ENCODE results near the gene XKR7.

Gene XKR7

DNA sequence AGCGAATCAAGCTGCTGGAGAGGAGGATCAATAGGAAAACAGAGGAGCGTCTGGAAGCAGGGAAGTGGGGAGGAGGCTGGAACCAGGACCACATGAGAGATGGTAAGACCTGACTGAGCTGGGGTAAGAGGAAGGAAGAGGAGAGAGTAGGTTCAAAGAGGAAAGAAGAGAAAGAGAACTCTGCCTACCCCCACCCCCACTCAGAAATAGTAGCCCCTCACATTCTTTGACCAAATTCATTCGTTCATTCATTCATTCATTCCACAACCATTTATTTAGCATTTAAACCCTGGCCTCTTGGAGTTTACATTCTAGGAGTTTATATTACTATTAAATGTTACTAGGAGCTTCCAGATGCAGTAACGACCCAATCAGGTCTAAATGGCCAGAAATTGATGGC, 68.3 kb downstream of the XKR7 start:
- no peak for TF ChIP-seq ZC3H10 (CRISPR knock-in tag; IDR thresholded peaks at IDR 0.05)
- TF ChIP-seq PPARA (CRISPR knock-in tag; IDR thresholded peaks at IDR 0.05; ENCODE audit: borderline replicate concordance): no peak
- TF ChIP-seq ZNF8 (CRISPR knock-in tag; IDR thresholded peaks at IDR 0.05): no peak
- TF ChIP-seq TOX (CRISPR knock-in tag; IDR thresholded peaks at IDR 0.05; ENCODE audit: borderline replicate concordance): no peak
- no peak for TF ChIP-seq GLIS3 (CRISPR knock-in tag; IDR thresholded peaks at IDR 0.05)
- TF ChIP-seq ZNF70 (CRISPR knock-in tag; IDR thresholded peaks at IDR 0.05): no peak
- TF ChIP-seq OSR1 (CRISPR knock-in tag; IDR thresholded peaks at IDR 0.05): no peak
- no peak for TF ChIP-seq BACH2 (CRISPR knock-in tag; IDR thresholded peaks at IDR 0.05; ENCODE audit: borderline replicate concordance)
- TF ChIP-seq, protein P1, sequence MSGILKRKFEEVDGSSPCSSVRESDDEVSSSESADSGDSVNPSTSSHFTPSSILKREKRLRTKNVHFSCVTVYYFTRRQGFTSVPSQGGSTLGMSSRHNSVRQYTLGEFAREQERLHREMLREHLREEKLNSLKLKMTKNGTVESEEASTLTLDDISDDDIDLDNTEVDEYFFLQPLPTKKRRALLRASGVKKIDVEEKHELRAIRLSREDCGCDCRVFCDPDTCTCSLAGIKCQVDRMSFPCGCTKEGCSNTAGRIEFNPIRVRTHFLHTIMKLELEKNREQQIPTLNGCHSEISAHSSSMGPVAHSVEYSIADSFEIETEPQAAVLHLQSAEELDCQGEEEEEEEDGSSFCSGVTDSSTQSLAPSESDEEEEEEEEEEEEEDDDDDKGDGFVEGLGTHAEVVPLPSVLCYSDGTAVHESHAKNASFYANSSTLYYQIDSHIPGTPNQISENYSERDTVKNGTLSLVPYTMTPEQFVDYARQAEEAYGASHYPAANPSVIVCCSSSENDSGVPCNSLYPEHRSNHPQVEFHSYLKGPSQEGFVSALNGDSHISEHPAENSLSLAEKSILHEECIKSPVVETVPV (CRISPR knock-in tag; IDR thresholded peaks at IDR 0.05): no peak
- TF ChIP-seq ISL1 (CRISPR knock-in tag; IDR thresholded peaks at IDR 0.05): no peak
- TF ChIP-seq ESRRG (CRISPR knock-in tag; IDR thresholded peaks at IDR 0.05): no peak
- TF ChIP-seq, protein P2, sequence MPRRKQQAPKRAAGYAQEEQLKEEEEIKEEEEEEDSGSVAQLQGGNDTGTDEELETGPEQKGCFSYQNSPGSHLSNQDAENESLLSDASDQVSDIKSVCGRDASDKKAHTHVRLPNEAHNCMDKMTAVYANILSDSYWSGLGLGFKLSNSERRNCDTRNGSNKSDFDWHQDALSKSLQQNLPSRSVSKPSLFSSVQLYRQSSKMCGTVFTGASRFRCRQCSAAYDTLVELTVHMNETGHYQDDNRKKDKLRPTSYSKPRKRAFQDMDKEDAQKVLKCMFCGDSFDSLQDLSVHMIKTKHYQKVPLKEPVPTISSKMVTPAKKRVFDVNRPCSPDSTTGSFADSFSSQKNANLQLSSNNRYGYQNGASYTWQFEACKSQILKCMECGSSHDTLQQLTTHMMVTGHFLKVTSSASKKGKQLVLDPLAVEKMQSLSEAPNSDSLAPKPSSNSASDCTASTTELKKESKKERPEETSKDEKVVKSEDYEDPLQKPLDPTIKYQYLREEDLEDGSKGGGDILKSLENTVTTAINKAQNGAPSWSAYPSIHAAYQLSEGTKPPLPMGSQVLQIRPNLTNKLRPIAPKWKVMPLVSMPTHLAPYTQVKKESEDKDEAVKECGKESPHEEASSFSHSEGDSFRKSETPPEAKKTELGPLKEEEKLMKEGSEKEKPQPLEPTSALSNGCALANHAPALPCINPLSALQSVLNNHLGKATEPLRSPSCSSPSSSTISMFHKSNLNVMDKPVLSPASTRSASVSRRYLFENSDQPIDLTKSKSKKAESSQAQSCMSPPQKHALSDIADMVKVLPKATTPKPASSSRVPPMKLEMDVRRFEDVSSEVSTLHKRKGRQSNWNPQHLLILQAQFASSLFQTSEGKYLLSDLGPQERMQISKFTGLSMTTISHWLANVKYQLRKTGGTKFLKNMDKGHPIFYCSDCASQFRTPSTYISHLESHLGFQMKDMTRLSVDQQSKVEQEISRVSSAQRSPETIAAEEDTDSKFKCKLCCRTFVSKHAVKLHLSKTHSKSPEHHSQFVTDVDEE (CRISPR knock-in tag; IDR thresholded peaks at IDR 0.05): no peak
- TF ChIP-seq, protein P3, sequence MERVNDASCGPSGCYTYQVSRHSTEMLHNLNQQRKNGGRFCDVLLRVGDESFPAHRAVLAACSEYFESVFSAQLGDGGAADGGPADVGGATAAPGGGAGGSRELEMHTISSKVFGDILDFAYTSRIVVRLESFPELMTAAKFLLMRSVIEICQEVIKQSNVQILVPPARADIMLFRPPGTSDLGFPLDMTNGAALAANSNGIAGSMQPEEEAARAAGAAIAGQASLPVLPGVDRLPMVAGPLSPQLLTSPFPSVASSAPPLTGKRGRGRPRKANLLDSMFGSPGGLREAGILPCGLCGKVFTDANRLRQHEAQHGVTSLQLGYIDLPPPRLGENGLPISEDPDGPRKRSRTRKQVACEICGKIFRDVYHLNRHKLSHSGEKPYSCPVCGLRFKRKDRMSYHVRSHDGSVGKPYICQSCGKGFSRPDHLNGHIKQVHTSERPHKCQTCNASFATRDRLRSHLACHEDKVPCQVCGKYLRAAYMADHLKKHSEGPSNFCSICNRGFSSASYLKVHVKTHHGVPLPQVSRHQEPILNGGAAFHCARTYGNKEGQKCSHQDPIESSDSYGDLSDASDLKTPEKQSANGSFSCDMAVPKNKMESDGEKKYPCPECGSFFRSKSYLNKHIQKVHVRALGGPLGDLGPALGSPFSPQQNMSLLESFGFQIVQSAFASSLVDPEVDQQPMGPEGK (CRISPR knock-in tag; IDR thresholded peaks at IDR 0.05; ENCODE audit: borderline replicate concordance): no peak
- ATAC-seq: no peak

DNA sequence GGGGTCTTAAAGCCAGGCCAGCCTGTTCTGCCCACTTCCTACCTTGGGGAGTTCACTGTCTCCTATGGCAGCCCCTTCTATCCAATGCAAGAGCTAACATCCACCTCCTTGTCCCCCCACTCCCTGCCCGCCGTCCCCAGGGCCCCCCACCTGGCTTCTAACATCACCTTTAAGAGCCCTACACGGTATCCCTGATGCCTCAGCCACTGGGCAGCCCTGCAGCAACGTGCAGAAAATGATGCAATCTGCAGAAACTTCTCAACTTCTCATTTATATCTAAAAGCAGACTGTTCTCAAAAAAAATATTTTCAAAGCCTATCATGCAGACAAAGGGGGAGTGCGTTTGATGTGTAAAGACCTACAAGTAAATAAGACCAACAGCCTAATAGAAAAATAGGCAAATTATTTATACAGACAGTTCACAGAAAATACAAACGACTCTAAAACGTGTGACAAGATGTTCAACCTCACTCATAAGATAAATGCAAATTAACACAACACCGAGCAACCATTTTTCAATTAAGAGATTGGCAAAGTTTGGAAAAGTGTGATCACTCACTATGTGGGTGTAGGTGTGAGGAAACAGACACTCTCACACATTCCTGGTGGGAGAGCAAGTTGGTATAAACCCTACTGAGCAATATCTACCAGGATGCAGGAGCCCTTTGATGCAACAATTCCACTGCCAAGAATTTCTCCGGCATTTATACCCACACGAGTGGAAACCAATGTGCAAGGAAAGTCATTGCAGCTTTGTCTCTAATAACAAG, 69.0 kb downstream of the XKR7 start:
- TF ChIP-seq ISL1 (CRISPR knock-in tag; IDR thresholded peaks at IDR 0.05) (no peak), ZNF565 (CRISPR knock-in tag; conservative IDR thresholded peaks at IDR 0.05; ENCODE audit: low read depth) (no peak), ESRRG (CRISPR knock-in tag; IDR thresholded peaks at IDR 0.05) (no peak), TCF4 (CRISPR knock-in tag; IDR thresholded peaks at IDR 0.05; ENCODE audit: borderline replicate concordance) (no peak), ZNF8 (CRISPR knock-in tag; IDR thresholded peaks at IDR 0.05) (no peak)
- TF ChIP-seq, protein P3 (CRISPR knock-in tag; IDR thresholded peaks at IDR 0.05; ENCODE audit: borderline replicate concordance): no peak
- TF ChIP-seq, protein P4, sequence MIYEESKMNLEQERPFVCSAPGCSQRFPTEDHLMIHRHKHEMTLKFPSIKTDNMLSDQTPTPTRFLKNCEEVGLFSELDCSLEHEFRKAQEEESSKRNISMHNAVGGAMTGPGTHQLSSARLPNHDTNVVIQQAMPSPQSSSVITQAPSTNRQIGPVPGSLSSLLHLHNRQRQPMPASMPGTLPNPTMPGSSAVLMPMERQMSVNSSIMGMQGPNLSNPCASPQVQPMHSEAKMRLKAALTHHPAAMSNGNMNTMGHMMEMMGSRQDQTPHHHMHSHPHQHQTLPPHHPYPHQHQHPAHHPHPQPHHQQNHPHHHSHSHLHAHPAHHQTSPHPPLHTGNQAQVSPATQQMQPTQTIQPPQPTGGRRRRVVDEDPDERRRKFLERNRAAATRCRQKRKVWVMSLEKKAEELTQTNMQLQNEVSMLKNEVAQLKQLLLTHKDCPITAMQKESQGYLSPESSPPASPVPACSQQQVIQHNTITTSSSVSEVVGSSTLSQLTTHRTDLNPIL (CRISPR knock-in tag; IDR thresholded peaks at IDR 0.05; ENCODE audit: low read depth): no peak
- ATAC-seq: no peak

DNA sequence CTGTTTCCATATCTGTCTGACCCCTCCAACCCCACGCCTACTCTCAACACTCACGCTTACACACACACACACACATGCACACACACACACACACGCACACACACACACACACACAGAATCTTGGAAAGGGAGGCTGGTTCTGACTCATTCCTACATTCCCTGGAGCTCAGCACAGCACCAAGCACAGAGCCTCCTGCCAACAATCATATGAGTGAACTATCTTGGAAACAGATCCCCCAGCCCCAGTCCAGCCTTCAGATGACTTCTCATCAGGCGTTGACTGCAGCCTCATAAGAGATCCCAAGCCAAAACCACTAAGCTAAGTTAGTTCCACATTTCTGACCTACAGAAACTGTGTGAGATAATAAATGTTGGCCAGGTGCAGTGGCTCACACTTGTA, 70.0 kb downstream of the XKR7 start:
- ATAC-seq: no peak
- TF ChIP-seq ARNTL (CRISPR knock-in tag; IDR thresholded peaks at IDR 0.05; ENCODE audit: borderline replicate concordance, low read depth) (no peak), ZNF8 (CRISPR knock-in tag; IDR thresholded peaks at IDR 0.05) (no peak), ESRRG (CRISPR knock-in tag; IDR thresholded peaks at IDR 0.05) (no peak), TOX (CRISPR knock-in tag; IDR thresholded peaks at IDR 0.05; ENCODE audit: borderline replicate concordance) (no peak), ZFP30 (CRISPR knock-in tag; IDR thresholded peaks at IDR 0.05) (no peak), SNAI2 (CRISPR knock-in tag; IDR thresholded peaks at IDR 0.05) (no peak)
- TF ChIP-seq, protein P3 (CRISPR knock-in tag; IDR thresholded peaks at IDR 0.05; ENCODE audit: borderline replicate concordance): no peak
